H9 (cell line): Measurements from ENCODE around the gene TRPV3. TPM values are rescaled to one million over a fixed set of nuclear protein-coding genes. Genes with fewer than 3 reads are reported as not detected.

Experiments
- DNase-seq: peaks from one replicate; pipeline ENCODE4 v3.0.0-alpha.2; 2017
- H2AFZ ChIP-seq: one replicate; pipeline ENCODE4 v1.6.1; 2013; ENCODE audit warnings: mild to moderate bottlenecking, low read length, control low read depth, moderate library complexity
- H2AK5ac ChIP-seq: 2 replicates; pipeline ENCODE4 v1.6.1; 2013; ENCODE audit warnings: low read length, control low read depth, mixed read lengths; ENCODE audit not compliant: insufficient read length
- H2BK120ac ChIP-seq: one replicate; pipeline ENCODE4 v1.6.1; 2013; ENCODE audit warnings: low read depth, mild to moderate bottlenecking, low read length, control low read depth, inconsistent platforms; ENCODE audit not compliant: poor library complexity, severe bottlenecking
- H2BK12ac ChIP-seq: 2 replicates; pipeline ENCODE4 v1.6.1; 2013; ENCODE audit warnings: low read length, control low read depth, mixed read lengths, low read depth; ENCODE audit not compliant: insufficient read length
- H2BK15ac ChIP-seq: 2 replicates; pipeline ENCODE4 v1.6.1; 2013; ENCODE audit warnings: low read depth, low read length, control low read depth
- H2BK20ac ChIP-seq: one replicate; pipeline ENCODE4 v1.6.1; 2013; ENCODE audit warnings: low read depth, mild to moderate bottlenecking, low read length, control low read depth, inconsistent platforms; ENCODE audit not compliant: poor library complexity, severe bottlenecking
- H2BK5ac ChIP-seq: 2 replicates; pipeline ENCODE4 v1.6.1; 2013; ENCODE audit warnings: low read length, control low read depth, mixed read lengths; ENCODE audit not compliant: insufficient read length
- H3K14ac ChIP-seq: 2 replicates; pipeline ENCODE4 v1.6.1; 2013; ENCODE audit warnings: low read length, control low read depth; ENCODE audit not compliant: insufficient read depth
- H3K18ac ChIP-seq: 2 replicates; pipeline ENCODE4 v1.6.1; 2013; ENCODE audit warnings: low read depth, mild to moderate bottlenecking, mixed read lengths, low read length, control low read depth; ENCODE audit not compliant: insufficient read length
- H3K23ac ChIP-seq: 2 replicates; pipeline ENCODE4 v1.6.1; 2013; ENCODE audit warnings: low read length, control low read depth, mixed read lengths, low read depth; ENCODE audit not compliant: insufficient read length
- H3K23me2 ChIP-seq: 2 replicates; pipeline ENCODE4 v1.6.1; 2013; ENCODE audit warnings: low read depth, mild to moderate bottlenecking, mixed read lengths, low read length, control low read depth; ENCODE audit not compliant: insufficient read length, poor library complexity, severe bottlenecking
- H3K27ac ChIP-seq: 2 replicates; pipeline ENCODE4 v1.5.1; 2013; ENCODE audit warnings: low read length, control low read depth, mixed read lengths, low read depth; ENCODE audit not compliant: insufficient read length
- H3K27me3 ChIP-seq: 2 replicates; pipeline ENCODE4 v1.6.1; 2013; ENCODE audit warnings: low read length, control low read depth, inconsistent platforms; ENCODE audit not compliant: insufficient read depth
- H3K4ac ChIP-seq: 2 replicates; pipeline ENCODE4 v1.6.1; 2013; ENCODE audit warnings: low read depth, mild to moderate bottlenecking, control low read depth, inconsistent platforms, low read length, moderate library complexity
- H3K4me1 ChIP-seq: 2 replicates; pipeline ENCODE4 v1.6.1; 2013; ENCODE audit warnings: low read length, control low read depth, inconsistent platforms; ENCODE audit not compliant: insufficient read depth
- H3K4me2 ChIP-seq: 2 replicates; pipeline ENCODE4 v1.6.1; 2013; ENCODE audit warnings: low read length, control low read depth, mixed read lengths; ENCODE audit not compliant: insufficient read length, insufficient read depth
- H3K56ac ChIP-seq: 2 replicates; pipeline ENCODE4 v1.6.1; 2013; ENCODE audit warnings: low read depth, mild to moderate bottlenecking, mixed read lengths, low read length, control low read depth; ENCODE audit not compliant: insufficient read length
- H3K79me1 ChIP-seq: 2 replicates; pipeline ENCODE4 v1.6.1; 2013; ENCODE audit warnings: low read depth, mild to moderate bottlenecking, moderate library complexity, low read length, control low read depth, inconsistent platforms; ENCODE audit not compliant: insufficient read depth, poor library complexity, severe bottlenecking
- H3K79me2 ChIP-seq: 2 replicates; pipeline ENCODE4 v1.6.1; 2013; ENCODE audit warnings: low read length, control low read depth, inconsistent platforms; ENCODE audit not compliant: insufficient read depth
- H3K9ac ChIP-seq: 2 replicates; pipeline ENCODE4 v1.6.1; 2013; ENCODE audit warnings: low read length, control low read depth, mixed read lengths; ENCODE audit not compliant: insufficient read length; ENCODE audit errors: extremely low read depth
- H3K9me3 ChIP-seq: one replicate; pipeline ENCODE4 v1.6.1; 2013; ENCODE audit warnings: low read depth, low read length, inconsistent platforms; ENCODE audit not compliant: control insufficient read depth
- H3T11ph ChIP-seq: one replicate; pipeline ENCODE4 v1.6.1; 2013; ENCODE audit warnings: mild to moderate bottlenecking, low read length, control low read depth, inconsistent platforms
- H4K20me1 ChIP-seq: one replicate; pipeline ENCODE4 v1.6.1; 2013; ENCODE audit not compliant: control insufficient read depth, insufficient read length, insufficient read depth
- H4K5ac ChIP-seq: 2 replicates; pipeline ENCODE4 v1.6.1; 2013; ENCODE audit warnings: low read depth, mild to moderate bottlenecking, mixed read lengths, low read length, control low read depth; ENCODE audit not compliant: insufficient read length
- H4K8ac ChIP-seq: replicated peaks from 2 replicates; pipeline ENCODE4 v1.6.1; 2013; ENCODE audit warnings: low read length, control low read depth, mixed read lengths, low read depth; ENCODE audit not compliant: insufficient read length
- H4K91ac ChIP-seq: 2 replicates; pipeline ENCODE4 v1.6.1; 2013; ENCODE audit warnings: low read depth, mild to moderate bottlenecking, moderate library complexity, mixed read lengths, low read length, control low read depth; ENCODE audit not compliant: insufficient read length
- H3K27ac Mint-ChIP-seq, 3 experiments: 2 replicates in 2 of 3; 3 replicates in 1 of 3; pipeline ENCODE4 v1.8.0; 2020 to 2021; ENCODE audit warnings: mixed read lengths in 3 of 3, mild to moderate bottlenecking in 1 of 3, moderate library complexity in 1 of 3
- H3K27me3 Mint-ChIP-seq: 2 replicates; pipeline ENCODE4 v1.8.0; 2021; ENCODE audit warnings: low read depth, mild to moderate bottlenecking, moderate library complexity, mixed read lengths
- H3K36me3 Mint-ChIP-seq, 3 experiments: 2 replicates in 2 of 3; 3 replicates in 1 of 3; pipeline ENCODE4 v1.8.0; 2020 to 2021; ENCODE audit warnings: low read depth in 3 of 3, mixed read lengths in 3 of 3; ENCODE audit not compliant: insufficient read depth in 1 of 3
- H3K4me1 Mint-ChIP-seq, 2 experiments: 2 replicates each; pipeline ENCODE4 v1.8.0; 2020; ENCODE audit warnings: mixed read lengths in 2 of 2
- H3K4me3 Mint-ChIP-seq, 2 experiments: 2 replicates in 1 of 2; 3 replicates in 1 of 2; pipeline ENCODE4 v1.8.0; 2020 to 2021; ENCODE audit warnings: mild to moderate bottlenecking in 2 of 2, mixed read lengths in 2 of 2, moderate library complexity in 1 of 2
- H3K9me3 Mint-ChIP-seq, 2 experiments: 2 replicates in 1 of 2; 3 replicates in 1 of 2; pipeline ENCODE4 v1.8.0; 2020; ENCODE audit warnings: mild to moderate bottlenecking in 2 of 2, mixed read lengths in 2 of 2, moderate library complexity in 1 of 2
- CTCF ChIP-seq: fragments of 200-600 bp; sonication (generic); conservative IDR thresholded peaks from 3 replicates; pipeline ENCODE4 v1.8.0; 2021; ENCODE audit warnings: antibody characterized with exemption, mild to moderate bottlenecking
- WGBS: extraction: QIAGEN DNeasy Blood & Tissue Kit; methylation state at CpG from one replicate; pipeline ENCODE4 v1.1.7; 2013; ENCODE audit warnings: missing lambda C conversion rate, low lambda C conversion rate, mixed read lengths; ENCODE audit not compliant: insufficient read length; ENCODE audit errors: extremely low coverage; 5-methylcytosine and 5-hydroxymethylcytosine counted together
- total RNA-seq: library from RNA; stranded (reverse); gene quantifications from 2 replicates; pipeline ENCODE4 v1.2.1, GENCODE V29; 2021

The TRPV3 gene
- total RNA-seq, 1 experiment from 2014 or later: 0.63 TPM

- H3K23ac ChIP-seq: no peak overlapping the region
Observed at GRCh38 chr17:3544365-3544764, 13.2 kb downstream of the TRPV3 start.

More at GRCh38 chr17:3544365-3544764, 13.2 kb downstream of the TRPV3 start:
- Histone ChIP-seq H4K5ac (no peak overlapping the region), H3K4ac (no peak overlapping the region), H3K4me1 (no peaks in the 10 kb centered on the region), H3K27me3 (no peaks in the 10 kb centered on the region), H3K9me3 (no peaks in the 10 kb centered on the region), H2BK15ac (no peak overlapping the region), H4K91ac (no peak overlapping the region), H3K27ac (no peak overlapping the region), H2AFZ (no peak overlapping the region), H3K79me1 (no peaks in the 10 kb centered on the region), H3K4me2 (no peak overlapping the region), H3K18ac (no peak overlapping the region), H2AK5ac (no peak overlapping the region), H3K14ac (no peak overlapping the region), H2BK5ac (no peak overlapping the region), H2BK20ac (no peak overlapping the region), H3K9ac (no peak overlapping the region), H4K8ac (no peak overlapping the region), H3K79me2 (no peaks in the 10 kb centered on the region), H2BK12ac (no peak overlapping the region), H4K20me1 (no peaks in the 10 kb centered on the region), H2BK120ac (no peak overlapping the region), H3K23me2 (no peaks in the 10 kb centered on the region), H3K56ac (no peak overlapping the region), H3T11ph (no peak overlapping the region)
- Mint-ChIP-seq H3K9me3 (peaks cover 0 to under 1% of the 10 kb centered on the region in 2 experiments; a peak in 2 of 5 replicates), H3K4me3 (no peak overlapping the region), H3K27me3 (peaks cover 2% of the 10 kb centered on the region), H3K4me1 (no peaks in the 10 kb centered on the region), H3K36me3 (peaks cover 0 to under 1% (median 0%) of the 10 kb centered on the region in 3 experiments; a peak in 1 of 7 replicates), H3K27ac (no peak overlapping the region)
- WGBS: no CpG with 5 or more reads among the region's 5 CpGs
- peak; percentile 25 for DNase-seq
- no peak for TF ChIP-seq CTCF
